Gastrocnemius medialis (tissue), 4 donors: ENCODE data around the gene SNRNP25. TPM values are rescaled to one million over a fixed set of nuclear protein-coding genes. Genes with fewer than 3 reads are reported as not detected.
"Not testable (repeated sequence)": the region's sequence is repeated elsewhere in the genome, so short reads cannot be mapped to it uniquely, and the experiment has no call there.

ENCODE experiments used
- ATAC-seq, 2 donors: fragments of 150-250 bp; one replicate each; pipeline ENCODE4 v1.9.1; 2016
- DNase-seq, 2 donors: peaks; one replicate each; pipeline ENCODE4 v3.0.0-alpha.2; 2019
- H3K27ac ChIP-seq, 4 donors: fragments of 200-600 bp; sonication (generic); 1 replicate in 1 of 4; 2 replicates in 3 of 4; pipeline ENCODE4 v1.5.1; 2016 to 2018; ENCODE audit warnings: mild to moderate bottlenecking in 2 of 4, moderate library complexity in 1 of 4
- H3K27me3 ChIP-seq, 3 donors: fragments of 200-600 bp; sonication (generic) in 2 of 3; 1 replicate in 1 of 3; 2 replicates in 2 of 3; pipeline versions ENCODE4 v1.5.1 to v1.6.0; 2016 to 2019; ENCODE audit warnings: mild to moderate bottlenecking in 1 of 3, moderate library complexity in 1 of 3
- H3K36me3 ChIP-seq, 2 donors: fragments of 200-600 bp; sonication (generic) in 1 of 2; one replicate each; pipeline ENCODE4 v1.5.1; 2017 to 2018
- H3K4me1 ChIP-seq, 2 donors: fragments of 200-600 bp; sonication (generic) in 1 of 2; one replicate each; pipeline ENCODE4 v1.5.1; 2016 to 2017; ENCODE audit warnings: mild to moderate bottlenecking in 2 of 2
- H3K4me3 ChIP-seq, 4 donors: fragments of 200-600 bp; sonication (generic) in 3 of 4; 1 replicate in 1 of 4; 2 replicates in 3 of 4; pipeline ENCODE4 v1.5.1; 2016 to 2019; ENCODE audit warnings: mild to moderate bottlenecking in 2 of 4
- H3K9me3 ChIP-seq, 3 donors: fragments of 200-600 bp; sonication (generic) in 2 of 3; 1 replicate in 1 of 3; 2 replicates in 2 of 3; pipeline ENCODE4 v1.5.1; 2016 to 2019
- POLR2A ChIP-seq, 2 donors: fragments of 450-650 bp; IDR thresholded peaks; one replicate each; pipeline ENCODE4 v1.6.1; 2017; ENCODE audit warnings: antibody characterized with exemption in 2 of 2, mild to moderate bottlenecking in 2 of 2, moderate library complexity in 2 of 2
- in situ Hi-C, 4 donors: fragments of 200-750 bp; cut with MboI; loops; one replicate each; pipeline versions ENCODE4 v1.15.0 to v1.8.0; 2017; ENCODE audit warnings: low sequenced_read_pairs in 4 of 4
- intact Hi-C: fragments of 100-400 bp; cut with DNase I; formaldehyde crosslinking; loops from one replicate; pipeline ENCODE4 v1.15.1; 2023; ENCODE audit warnings: low total_unique reads
- total RNA-seq, 4 donors: library from RNA; depleted of rRNA; stranded (reverse); fragments of >200 nt; gene quantifications; one replicate each; pipeline versions ENCODE4 v1.1.0 to v1.2.3, GENCODE V29; 2016
- TF ChIP-seq, protein P1 (sequence below), 5 experiments: fragments of 450-650 bp in 3 of 5; fragments of 200-600 bp in 2 of 5; sonication (generic) in 2 of 5; IDR thresholded peaks in 4 of 5; conservative IDR thresholded peaks in 1 of 5; 1 replicate in 4 of 5; 2 replicates in 1 of 5; pipeline ENCODE4 v1.5.1; 2016 to 2019; ENCODE audit warnings: antibody characterized with exemption in 5 of 5, mild to moderate bottlenecking in 3 of 5, moderate library complexity in 3 of 5

Gene SNRNP25
- total RNA-seq, 4 donors from 2014 or later, result 42.8 to 77.6 (median 69.7) TPM

DNA sequence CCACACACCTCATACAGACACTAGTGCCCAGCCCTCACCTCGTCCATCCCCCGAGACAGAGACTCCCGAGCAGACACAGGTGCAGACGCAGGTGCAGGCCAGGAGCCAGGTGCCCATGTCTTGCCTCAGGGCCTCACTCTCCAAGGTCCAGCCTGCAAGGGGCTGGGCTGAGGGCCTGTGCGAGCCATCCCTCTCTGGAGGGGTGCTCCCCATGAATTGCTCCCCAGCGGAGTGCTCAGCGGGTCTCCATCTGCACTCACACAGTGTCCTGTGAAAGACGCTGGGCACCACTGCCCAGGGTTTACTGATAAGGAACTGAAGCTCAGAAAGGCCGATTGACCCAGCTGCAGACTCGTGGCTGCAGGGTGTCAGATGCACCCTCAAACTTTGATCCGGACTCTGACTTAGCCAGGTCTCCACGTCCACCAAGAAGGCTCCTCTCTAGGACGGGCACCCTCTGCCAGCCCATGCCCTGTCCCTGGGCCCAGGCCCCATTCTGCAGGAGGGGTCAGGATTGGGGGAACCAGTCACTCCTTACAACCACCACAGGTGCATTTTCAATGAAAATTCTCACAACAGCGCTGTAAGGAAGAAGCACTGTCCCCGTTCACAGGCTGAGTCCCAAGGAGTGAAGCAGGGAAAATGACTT lies 17.2 kb upstream of the SNRNP25 start:
- TF ChIP-seq, protein P1, sequence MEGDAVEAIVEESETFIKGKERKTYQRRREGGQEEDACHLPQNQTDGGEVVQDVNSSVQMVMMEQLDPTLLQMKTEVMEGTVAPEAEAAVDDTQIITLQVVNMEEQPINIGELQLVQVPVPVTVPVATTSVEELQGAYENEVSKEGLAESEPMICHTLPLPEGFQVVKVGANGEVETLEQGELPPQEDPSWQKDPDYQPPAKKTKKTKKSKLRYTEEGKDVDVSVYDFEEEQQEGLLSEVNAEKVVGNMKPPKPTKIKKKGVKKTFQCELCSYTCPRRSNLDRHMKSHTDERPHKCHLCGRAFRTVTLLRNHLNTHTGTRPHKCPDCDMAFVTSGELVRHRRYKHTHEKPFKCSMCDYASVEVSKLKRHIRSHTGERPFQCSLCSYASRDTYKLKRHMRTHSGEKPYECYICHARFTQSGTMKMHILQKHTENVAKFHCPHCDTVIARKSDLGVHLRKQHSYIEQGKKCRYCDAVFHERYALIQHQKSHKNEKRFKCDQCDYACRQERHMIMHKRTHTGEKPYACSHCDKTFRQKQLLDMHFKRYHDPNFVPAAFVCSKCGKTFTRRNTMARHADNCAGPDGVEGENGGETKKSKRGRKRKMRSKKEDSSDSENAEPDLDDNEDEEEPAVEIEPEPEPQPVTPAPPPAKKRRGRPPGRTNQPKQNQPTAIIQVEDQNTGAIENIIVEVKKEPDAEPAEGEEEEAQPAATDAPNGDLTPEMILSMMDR (IDR thresholded peaks at IDR 0.05 in 4 of 5, conservative IDR thresholded peaks at IDR 0.05 in 1 of 5), result no peak
- no peak for TF ChIP-seq POLR2A (IDR thresholded peaks at IDR 0.05)
- intact Hi-C loops (no loop called here), in situ Hi-C loops (no loop called here)
- H3K36me3 ChIP-seq, result no peaks in the 10 kb centered on the region
- H3K9me3 ChIP-seq, result no peaks in the 10 kb centered on the region
- ATAC-seq (no peak), DNase-seq (no peak)
- no peaks in the 10 kb centered on the region for H3K27me3 ChIP-seq
- no peaks in the 10 kb centered on the region for H3K4me1 ChIP-seq
- no peak overlapping the region for H3K4me3 ChIP-seq
- H3K27ac ChIP-seq, result no peak overlapping the region

DNA sequence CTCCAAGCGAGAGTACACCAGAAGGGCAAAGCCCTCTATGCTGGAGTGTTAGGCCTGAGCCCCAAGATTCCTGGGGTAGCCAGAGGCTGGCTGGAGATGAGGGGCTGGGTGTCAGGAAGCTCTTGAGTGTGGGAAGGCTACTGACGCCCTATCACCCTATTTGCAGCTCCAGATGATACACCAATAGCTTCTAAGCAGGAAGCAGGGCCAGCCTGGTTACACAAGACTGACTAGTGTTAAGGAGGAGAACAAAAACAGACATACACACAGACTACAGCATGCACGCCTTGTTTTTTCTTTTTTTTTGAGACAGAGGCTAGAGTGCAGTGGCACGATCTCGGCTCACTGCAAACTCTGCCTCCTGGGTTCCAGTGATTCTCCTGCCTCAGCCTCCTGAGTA lies 16.1 kb upstream of the SNRNP25 start:
- in situ Hi-C loops, result no loop called here

DNA sequence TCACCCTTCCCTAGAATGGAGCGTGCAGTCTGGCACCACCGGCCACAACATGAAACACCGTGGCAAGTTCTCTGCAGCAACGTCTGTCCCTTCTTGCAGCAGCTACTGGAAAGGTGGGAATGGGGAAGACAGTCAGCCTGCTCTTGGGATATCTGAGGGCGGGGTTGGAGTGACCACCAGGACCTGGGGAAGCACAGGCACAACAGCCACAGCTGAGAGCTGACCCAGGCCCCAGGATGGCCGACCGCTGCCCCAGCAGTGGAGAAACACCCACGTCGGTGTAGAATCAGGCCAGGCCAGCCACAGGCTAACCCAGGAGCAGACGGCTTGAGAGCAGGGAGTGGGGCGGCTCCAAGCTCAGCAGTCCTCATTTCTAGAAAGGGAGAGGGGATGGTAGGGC lies 15.4 kb upstream of the SNRNP25 start:
- ATAC-seq, in situ Hi-C loops, H3K27me3 ChIP-seq, H3K4me1 ChIP-seq, H3K4me3 ChIP-seq, DNase-seq, H3K9me3 ChIP-seq, H3K36me3 ChIP-seq, H3K27ac ChIP-seq, intact Hi-C loops: not testable (repeated sequence)

More for the DNA sequence above, 16.1 kb upstream of the SNRNP25 start:
- H3K9me3 ChIP-seq, result no peaks in the 10 kb centered on the region
- no peak for DNase-seq
- H3K27ac ChIP-seq, result no peak overlapping the region
- no peak for ATAC-seq
- H3K36me3 ChIP-seq, result no peaks in the 10 kb centered on the region
- no peak overlapping the region for H3K4me3 ChIP-seq
- TF ChIP-seq, protein P1 (IDR thresholded peaks at IDR 0.05 in 4 of 5, conservative IDR thresholded peaks at IDR 0.05 in 1 of 5), result no peak
- no peak for TF ChIP-seq POLR2A (IDR thresholded peaks at IDR 0.05)
- H3K27me3 ChIP-seq, result no peaks in the 10 kb centered on the region
- intact Hi-C loops, result no loop called here
- H3K4me1 ChIP-seq, result no peaks in the 10 kb centered on the region

DNA sequence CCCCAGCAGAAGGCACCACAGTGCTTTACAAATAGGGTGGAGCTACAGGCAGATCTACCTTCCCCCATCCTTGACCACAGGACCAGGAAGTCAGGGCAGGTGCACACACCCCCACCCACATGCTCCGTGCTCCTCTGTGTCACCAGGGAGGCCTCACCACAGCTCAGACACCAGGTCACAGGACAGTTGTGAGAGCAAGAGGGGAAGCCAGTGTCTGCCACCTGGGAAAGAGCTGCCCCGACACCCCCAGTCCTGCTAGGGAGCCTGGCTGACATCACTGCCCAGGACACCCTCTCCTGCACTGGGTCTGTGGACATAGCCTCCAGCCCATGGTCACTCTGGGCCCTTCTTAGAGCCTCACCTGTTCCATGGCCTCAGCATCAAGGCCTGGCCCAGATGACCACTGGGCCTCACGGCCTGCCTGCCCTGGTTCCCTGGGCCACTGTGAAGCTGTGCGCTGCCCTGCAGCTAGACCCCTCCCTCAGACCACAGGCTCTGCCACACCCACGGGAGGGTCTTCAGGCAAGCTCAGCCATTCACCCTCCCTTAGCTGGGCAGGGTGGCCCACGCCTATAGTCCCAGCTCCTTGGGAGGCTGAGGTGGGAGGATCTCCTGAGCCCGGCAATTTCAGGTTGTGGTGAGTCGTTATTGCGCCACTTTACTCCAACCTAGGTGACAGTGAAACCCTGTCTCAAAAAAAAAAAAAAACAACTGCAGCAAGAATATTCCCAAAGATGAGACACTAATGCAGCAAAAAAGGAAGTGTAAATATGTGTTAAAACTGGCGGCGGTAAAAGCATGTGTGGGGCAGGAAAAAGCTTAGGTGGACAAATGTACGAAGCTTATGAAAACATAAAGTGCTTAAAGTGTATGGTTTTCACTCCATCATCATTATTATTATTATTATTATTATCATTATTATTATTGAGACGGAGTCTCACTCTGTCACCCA lies 14.4 kb upstream of the SNRNP25 start:
- no peak for DNase-seq

More for the DNA sequence above, 14.4 kb upstream of the SNRNP25 start:
- in situ Hi-C loops (no loop called here), intact Hi-C loops (no loop called here)
- no peak overlapping the region for H3K4me3 ChIP-seq
- no peaks in the 10 kb centered on the region for H3K36me3 ChIP-seq
- H3K9me3 ChIP-seq, result no peaks in the 10 kb centered on the region
- TF ChIP-seq POLR2A (IDR thresholded peaks at IDR 0.05), result no peak
- TF ChIP-seq, protein P1 (IDR thresholded peaks at IDR 0.05 in 4 of 5, conservative IDR thresholded peaks at IDR 0.05 in 1 of 5), result no peak
- H3K27me3 ChIP-seq, result no peaks in the 10 kb centered on the region
- no peaks in the 10 kb centered on the region for H3K4me1 ChIP-seq
- H3K27ac ChIP-seq, result no peak overlapping the region
- ATAC-seq, result no peak
